Stimulated activated CD8-positive, alpha-beta memory T cell treated with anti-CD3 and anti-CD28 coated beads, Interleukin-12 subunit alpha, Interleukin-12 subunit beta, amount 100 ng/mL, for 4 hours (primary cell): Measurements from ENCODE around the gene NOX1.

Experiments used
- DNase-seq: peaks from one replicate; pipeline ENCODE4 v3.0.0-alpha.2; 2020; ENCODE audit warnings: low read depth

The NOX1 gene

GRCh38 chrX:100874325-100874724, at the start of gene NOX1:
NOX1 (minus strand) TSS chrX:100874359; CDS start chrX:100874139, 220 bp downstream.
- no peak for DNase-seq

- DNase-seq: no peak
Measured at GRCh38 chrX:100915562-100915961, 41.4 kb upstream of the NOX1 start.

- no peak for DNase-seq
Measured at GRCh38 chrX:100913111-100913510, 39.0 kb upstream of the NOX1 start.

GRCh38 chrX:100911731-100912130, 37.6 kb upstream of the NOX1 start:
- no peak for DNase-seq

DNA sequence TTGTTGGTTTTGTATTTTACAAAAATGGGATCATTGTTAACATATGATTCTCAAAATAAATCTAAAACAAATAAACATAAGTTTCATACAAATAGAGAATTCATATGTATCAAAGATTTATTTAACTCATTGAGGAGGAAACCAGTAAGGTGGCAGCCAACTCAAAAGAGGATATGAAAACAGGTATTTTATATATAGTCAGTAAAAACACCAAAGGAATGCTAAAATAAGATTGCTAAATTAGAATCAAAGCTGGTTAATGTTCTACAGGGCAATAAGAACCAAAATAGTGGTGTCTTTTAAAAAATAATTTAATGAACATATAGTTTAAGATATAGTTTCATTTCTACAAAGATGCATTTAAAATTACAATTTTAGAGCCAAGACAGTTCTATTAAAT, 31.5 kb upstream of the NOX1 start:
- DNase-seq: no peak

- DNase-seq: no peak
Measured at GRCh38 chrX:100904433-100904832, 30.3 kb upstream of the NOX1 start.

DNA sequence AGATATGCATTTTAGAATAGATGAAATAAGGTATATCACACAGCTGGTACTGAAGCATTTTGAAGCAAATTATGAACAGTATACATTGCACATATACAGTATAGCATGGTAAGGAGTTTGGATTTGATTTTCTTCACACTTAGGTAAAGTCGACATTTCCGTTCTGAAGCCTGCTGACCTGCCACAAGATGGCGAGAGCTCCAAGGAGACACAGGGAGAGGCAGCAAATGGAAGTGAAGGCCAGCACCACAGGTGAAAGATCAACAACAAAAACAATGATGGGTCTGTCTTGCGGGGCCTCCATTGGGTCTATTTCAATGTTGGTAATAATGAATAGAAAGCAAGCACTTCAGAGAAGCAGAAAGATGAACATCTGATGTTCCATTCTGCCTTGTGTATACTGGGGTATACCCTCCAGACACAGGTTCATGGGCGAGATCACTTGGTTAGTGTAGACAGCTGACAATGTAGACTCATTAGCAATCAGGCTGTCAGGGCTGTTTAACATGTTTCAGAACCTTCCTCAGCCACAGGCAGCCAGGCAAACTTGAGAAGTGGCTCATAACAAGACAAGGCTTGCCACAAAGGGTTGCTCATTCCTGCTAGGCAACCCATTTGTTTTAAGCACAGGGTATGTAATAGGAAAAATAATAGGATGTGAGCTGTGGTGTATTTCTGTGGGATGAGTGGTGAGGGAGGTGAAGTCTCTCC, 21.4 kb upstream of the NOX1 start:
- no peak for DNase-seq

DNA sequence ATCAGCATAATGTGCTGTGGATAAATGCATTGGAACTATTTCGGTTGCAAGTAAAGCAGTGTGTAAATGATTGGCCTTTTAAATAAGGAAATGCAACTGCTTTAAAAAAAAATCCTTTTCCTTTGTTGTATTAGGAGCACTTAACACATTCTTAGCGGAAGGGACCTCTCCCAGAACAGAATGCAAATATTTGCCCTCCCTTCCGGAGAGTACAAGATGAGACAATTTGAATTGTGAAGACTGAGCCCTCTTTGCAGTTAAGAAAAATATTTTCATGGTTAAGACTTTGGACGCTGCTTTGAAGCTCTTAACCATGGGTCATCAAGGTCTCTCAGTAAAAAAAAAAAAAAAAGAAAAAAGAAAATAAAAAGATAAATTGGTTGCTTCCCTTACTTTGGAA, 9.5 kb upstream of the NOX1 start:
- DNase-seq: no peak

GRCh38 chrX:100880368-100880767, 6.2 kb upstream of the NOX1 start:
- DNase-seq: no peak

DNA sequence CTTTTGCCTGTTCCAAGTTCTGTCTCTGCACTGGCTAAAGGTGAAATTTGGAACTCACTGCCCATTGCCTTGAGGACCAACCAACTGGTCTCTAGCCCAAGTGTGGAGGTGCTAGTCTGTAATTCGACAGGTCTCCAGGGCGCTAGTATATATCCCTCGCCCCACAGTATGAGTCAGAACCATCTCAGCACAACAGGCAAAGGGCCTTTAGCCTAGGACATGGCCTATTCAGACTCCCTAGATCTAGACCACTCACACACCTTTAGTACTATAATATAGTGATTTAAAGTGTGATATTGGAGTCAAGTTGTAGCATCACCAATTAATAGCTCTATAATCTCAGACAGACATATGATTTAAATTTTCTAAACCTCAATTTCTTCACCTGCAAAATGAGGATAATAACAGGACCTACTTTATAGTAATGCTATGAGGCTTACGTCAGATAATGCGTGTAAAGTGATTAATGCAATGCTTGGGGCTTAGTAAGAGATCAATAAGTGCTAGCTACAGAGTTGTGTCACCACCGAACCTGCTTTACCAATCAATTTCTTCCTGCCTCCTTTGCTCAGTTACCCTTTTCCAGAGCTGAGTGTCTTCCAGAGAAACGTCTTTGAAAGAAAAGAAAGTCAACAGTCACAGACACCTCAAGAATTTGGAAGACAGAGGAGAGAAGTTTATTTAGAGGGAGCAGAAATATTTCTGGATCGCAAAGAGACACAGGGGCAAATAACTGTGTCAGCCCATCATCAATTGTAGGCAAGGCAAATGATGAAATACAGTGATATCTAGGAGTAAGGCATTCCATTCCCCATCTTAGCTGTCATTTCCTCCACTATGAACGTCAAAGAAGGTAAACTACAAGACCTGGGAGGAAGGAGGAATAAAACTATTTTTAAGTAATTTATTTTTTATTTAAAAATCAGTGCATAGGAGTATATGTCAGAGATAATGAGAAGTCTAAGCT, 2.3 kb downstream of the NOX1 start:
- no peak for DNase-seq

DNA sequence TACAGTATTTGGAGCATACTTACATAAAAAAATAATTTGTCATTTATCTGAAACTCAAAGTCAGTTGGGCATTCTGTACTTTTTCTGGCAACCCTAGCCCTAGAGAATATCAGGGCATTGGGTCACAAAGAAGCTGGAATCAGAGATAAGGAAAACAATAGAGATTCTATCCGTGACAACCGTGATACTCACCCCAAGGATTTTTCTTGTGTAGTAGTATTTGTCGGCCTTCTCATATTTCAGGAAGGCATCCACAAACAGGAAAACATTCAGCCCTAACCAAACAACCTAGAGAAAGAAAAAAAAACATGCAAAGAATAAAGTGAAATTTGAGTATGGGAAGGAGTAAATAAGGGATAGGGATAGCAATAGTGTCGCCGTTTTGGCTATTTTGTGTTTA, 3.6 kb downstream of the NOX1 start:
- DNase-seq: no peak

DNA sequence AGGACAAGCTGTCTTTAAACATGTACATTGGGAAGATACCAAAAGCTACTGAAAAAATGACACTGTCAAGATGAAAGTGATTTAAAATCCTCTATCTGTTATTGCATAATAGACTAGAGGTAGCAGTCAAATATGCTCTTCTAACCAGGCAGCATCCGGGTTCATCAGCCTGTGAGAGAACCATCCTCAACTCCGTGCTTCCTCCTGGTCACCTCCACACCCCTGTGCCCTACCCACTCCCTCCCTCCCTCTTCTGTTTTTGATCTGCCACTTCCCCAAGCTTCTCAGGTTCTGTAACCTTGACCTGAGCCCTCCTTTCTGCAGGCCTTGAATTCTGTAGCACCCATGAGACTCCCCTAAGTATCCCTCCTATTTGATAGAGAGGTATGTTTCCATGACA, 5.9 kb downstream of the NOX1 start:
- DNase-seq: no peak

DNA sequence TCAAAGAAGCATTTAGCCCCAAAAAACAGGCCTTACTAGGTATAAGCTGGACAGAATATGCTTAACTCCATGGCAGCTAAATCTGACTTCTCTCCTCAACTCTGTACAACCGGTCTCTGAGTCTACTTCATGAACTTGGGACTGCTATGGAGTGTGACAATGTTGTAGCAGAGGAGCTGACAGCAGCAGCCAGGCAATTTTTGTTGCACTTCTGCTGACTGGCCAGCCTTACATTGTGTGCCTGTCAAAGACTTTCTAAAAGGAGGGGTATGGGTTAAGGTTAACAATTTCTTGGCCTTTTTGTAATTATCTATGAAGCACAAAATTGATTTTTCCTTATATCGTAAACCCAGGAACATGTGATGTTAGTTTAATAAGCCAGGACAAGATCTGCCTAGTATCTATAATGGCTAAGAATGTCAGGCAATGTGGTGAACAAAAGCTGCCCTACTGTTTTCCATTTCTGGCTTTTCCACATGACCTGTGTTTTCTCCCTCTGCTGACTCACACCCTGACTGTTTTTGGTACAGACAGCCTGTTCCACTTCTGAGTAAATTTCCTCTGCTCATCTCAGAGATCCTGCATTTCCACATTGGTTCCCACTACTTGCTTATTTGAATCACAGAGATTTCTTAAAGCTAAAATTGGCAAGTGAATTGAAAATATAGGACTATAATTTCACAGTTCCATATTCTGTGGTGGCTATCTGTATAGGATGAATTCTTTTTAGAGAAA, 9.3 kb downstream of the NOX1 start:
- no peak for DNase-seq

GRCh38 chrX:100863326-100863864, 10.8 kb downstream of the NOX1 start:
- no peak for DNase-seq

GRCh38 chrX:100852810-100853209, 21.3 kb downstream of the NOX1 start:
- no peak for DNase-seq

DNA sequence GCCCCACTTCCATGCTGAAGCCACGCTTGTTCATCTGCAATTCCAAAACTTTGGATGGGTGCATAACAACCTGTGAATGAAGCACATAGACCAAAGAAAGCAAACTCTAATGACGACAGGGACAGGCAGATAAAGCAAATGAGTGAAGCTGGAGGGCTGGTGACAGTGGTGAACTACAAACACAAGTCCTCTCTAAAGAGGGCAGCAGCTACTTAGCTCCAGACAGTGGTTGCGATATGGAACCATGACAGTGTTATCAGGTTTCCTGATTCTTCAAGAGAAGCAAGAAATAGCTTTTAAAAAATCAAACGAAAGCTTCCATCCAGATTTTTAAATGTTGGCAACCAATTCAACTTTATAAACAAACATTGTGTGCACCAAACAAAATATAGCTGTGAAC, 23.8 kb downstream of the NOX1 start:
- no peak for DNase-seq

GRCh38 chrX:100831219-100831946, 42.8 kb downstream of the NOX1 start:
- DNase-seq: no peak

DNA sequence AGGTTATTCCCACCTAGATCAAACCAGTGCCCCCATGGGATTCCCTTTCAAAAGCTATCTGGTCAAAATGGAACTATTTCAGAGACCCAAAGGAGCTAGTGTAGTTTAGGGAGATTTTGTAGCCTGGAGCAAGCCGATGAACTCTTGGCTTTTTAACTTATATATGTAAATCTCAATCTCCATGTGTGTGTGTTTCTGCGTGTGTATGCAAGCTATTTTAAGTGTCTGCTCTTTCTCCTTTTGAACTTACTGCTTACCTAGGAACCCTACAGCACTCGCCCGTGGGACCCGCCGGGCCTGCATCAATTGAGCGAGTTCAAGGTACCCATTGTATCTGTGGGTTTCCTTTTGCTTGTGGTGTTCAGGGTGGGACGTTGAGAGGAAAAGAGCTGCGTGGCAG, 43.6 kb downstream of the NOX1 start:
- DNase-seq: no peak

DNA sequence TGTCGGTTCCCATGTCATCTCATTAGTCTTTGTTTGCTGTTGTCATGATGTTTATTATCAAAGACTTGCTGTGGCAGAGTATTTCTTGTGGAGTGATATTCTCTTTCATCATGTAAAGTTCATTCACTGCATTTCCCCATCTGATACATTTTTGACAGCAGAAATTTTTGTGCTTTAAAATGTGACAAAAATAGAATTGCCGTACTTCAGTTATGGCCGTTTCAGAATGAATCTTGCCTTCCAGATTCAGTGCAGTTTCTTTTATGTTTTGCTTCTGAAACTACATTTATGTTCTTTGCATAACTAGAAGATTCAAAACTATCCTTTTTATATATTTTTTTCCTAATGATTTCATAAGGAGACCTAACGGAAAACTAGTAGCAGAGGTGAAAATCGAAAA, 44.0 kb downstream of the NOX1 start:
- no peak for DNase-seq

DNA sequence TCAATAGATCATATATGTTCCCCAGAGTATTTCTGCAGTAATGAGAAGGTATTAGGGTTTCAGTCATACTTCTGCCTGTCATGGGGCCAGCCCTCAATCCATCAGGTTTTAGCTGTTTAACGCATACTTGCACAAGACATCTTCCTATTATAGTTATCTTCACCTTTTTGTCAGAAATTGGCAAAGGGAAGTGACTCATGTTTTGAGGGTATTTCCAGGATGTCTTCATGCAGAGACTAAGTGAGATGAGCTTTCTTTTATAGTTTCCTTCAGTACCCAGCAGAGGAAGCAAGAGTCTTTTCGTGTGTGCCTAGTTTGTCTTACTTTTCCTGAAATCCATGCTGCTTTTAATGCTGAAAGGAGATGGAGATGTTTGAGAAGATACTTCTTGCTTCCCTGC, 44.4 kb downstream of the NOX1 start:
- DNase-seq: no peak

DNA sequence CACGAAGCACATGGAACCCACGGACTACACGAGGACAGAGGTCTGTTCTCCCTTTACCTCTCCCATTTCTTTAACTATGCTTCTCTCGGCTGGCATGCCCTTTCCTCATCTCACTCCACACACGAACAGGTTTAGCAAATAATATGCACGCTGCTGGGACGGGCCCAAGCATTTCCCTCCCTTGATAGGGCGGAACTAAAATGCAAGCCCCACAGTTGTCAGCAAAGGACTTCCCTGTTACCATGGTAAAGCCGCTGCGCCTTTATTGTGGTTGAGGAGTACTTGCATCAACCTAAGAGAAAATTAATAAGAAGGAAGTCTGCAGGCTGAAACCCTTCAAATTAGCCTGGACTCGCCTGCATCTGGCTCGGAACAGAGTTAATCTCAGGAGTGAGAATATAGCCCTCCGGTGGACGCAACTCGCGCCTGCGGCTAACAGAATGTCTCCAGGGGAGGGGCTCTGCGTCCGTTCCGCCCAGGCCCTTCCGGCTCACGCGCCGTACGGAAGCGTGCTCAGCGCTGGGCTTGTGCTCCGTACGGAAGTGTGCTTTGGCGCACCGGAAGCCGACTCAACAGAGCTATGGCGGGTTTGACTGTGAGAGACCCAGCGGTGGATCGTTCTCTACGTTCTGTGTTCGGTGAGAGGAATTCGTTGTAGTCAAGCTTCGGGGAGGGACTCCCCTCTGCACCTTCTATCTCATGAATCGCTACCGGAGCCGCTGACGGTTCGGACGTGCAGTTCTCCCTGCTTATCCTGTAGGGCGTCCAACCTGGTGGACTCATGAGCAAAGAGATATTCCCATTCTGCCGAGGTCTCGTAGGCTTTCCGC, 54.1 kb downstream of the NOX1 start, which contains the start of gene CSTF2:
Gene CSTF2 (plus strand): TSS at position 555 of the 830 bp plus-strand sequence. CDS start 26 bp downstream, at position 581.
- DNase-seq: peak; percentile 63
